ENCODE data around the gene RPS6KB2. TPM values are rescaled to one million over a fixed set of nuclear protein-coding genes. Genes with fewer than 3 reads are reported as not detected.

RPS6KB2 gene
- polyA plus RNA-seq, 1 donor: 40.3 TPM

GRCh38 chr11:67448220-67448609 is 19.9 kb downstream of the RPS6KB2 start:
- Histone ChIP-seq H3K9me3 (ENCODE audit: control insufficient read depth, low read depth, low read length) (no peaks in the 10 kb centered on the region), H3K36me3 (ENCODE audit: control insufficient read depth, insufficient read depth, low read length) (no peaks in the 10 kb centered on the region), H3K27ac (ENCODE audit: low read length) (no peak overlapping the region), H3K27me3 (ENCODE audit: control insufficient read depth, insufficient read depth, low read length) (no peaks in the 10 kb centered on the region), H3K4me3 (ENCODE audit: low read length) (no peak overlapping the region), H3K4me1 (ENCODE audit: control insufficient read depth, insufficient read depth, low read length) (peaks cover 17% of the 10 kb centered on the region)
- WGBS (ENCODE audit: insufficient coverage, low lambda C conversion rate): 80% methylated on average over 1 of the region's 7 CpGs
- no peak for DNase-seq

- H3K4me1 ChIP-seq (ENCODE audit: control insufficient read depth, insufficient read depth, low read length): peaks cover 14% of the 10 kb centered on the region
- no peaks in the 10 kb centered on the region for H3K9me3 ChIP-seq (ENCODE audit: control insufficient read depth, low read depth, low read length)
- no peaks in the 10 kb centered on the region for H3K27me3 ChIP-seq (ENCODE audit: control insufficient read depth, insufficient read depth, low read length)
- WGBS (ENCODE audit: insufficient coverage, low lambda C conversion rate): 53% methylated on average over 3 of the region's 9 CpGs
- DNase-seq: peak in 1 of 2 donors; percentile 57
- no peak overlapping the region for H3K27ac ChIP-seq (ENCODE audit: low read length)
- no peak overlapping the region for H3K4me3 ChIP-seq (ENCODE audit: low read length)
- no peaks in the 10 kb centered on the region for H3K36me3 ChIP-seq (ENCODE audit: control insufficient read depth, insufficient read depth, low read length)
These were observed 21.0 kb downstream of the RPS6KB2 start for GRCh38 chr11:67449116-67449844.

GRCh38 chr11:67450796-67451657 is 22.7 kb downstream of the RPS6KB2 start:
- Histone ChIP-seq H3K27ac (ENCODE audit: low read length) (no peak overlapping the region), H3K4me3 (ENCODE audit: low read length) (no peak overlapping the region), H3K27me3 (ENCODE audit: control insufficient read depth, insufficient read depth, low read length) (no peaks in the 10 kb centered on the region), H3K4me1 (ENCODE audit: control insufficient read depth, insufficient read depth, low read length) (peaks cover 7% of the 10 kb centered on the region), H3K36me3 (ENCODE audit: control insufficient read depth, insufficient read depth, low read length) (no peaks in the 10 kb centered on the region), H3K9me3 (ENCODE audit: control insufficient read depth, low read depth, low read length) (no peaks in the 10 kb centered on the region)
- WGBS (ENCODE audit: insufficient coverage, low lambda C conversion rate): no CpG with 5 or more reads among the region's 25 CpGs
- no peak for DNase-seq

GRCh38 chr11:67451658-67451976 is 23.3 kb downstream of the RPS6KB2 start:
- no CpG with 5 or more reads among the region's 14 CpGs for WGBS (ENCODE audit: insufficient coverage, low lambda C conversion rate)
- DNase-seq: no peak
- Histone ChIP-seq H3K36me3 (ENCODE audit: control insufficient read depth, insufficient read depth, low read length) (no peaks in the 10 kb centered on the region), H3K27me3 (ENCODE audit: control insufficient read depth, insufficient read depth, low read length) (no peaks in the 10 kb centered on the region), H3K4me3 (ENCODE audit: low read length) (no peak overlapping the region), H3K9me3 (ENCODE audit: control insufficient read depth, low read depth, low read length) (no peaks in the 10 kb centered on the region), H3K27ac (ENCODE audit: low read length) (no peak overlapping the region), H3K4me1 (ENCODE audit: control insufficient read depth, insufficient read depth, low read length) (peaks cover 7% of the 10 kb centered on the region)

- no peak within 1 kb of the TSS for H3K27ac ChIP-seq (ENCODE audit: low read length)
- H3K9me3 ChIP-seq (ENCODE audit: control insufficient read depth, low read depth, low read length): no peaks in the 10 kb centered on the region
- H3K4me3 ChIP-seq (ENCODE audit: low read length): no peak within 1 kb of the TSS
- H3K27me3 ChIP-seq (ENCODE audit: control insufficient read depth, insufficient read depth, low read length): no peaks in the 10 kb centered on the region
- peaks cover 7% of the 10 kb centered on the region for H3K4me1 ChIP-seq (ENCODE audit: control insufficient read depth, insufficient read depth, low read length)
- no peaks in the 10 kb centered on the region for H3K36me3 ChIP-seq (ENCODE audit: control insufficient read depth, insufficient read depth, low read length)
- WGBS (ENCODE audit: insufficient coverage, low lambda C conversion rate): no CpG with 5 or more reads among the region's 33 CpGs
- no peak for DNase-seq
These were observed 24.1 kb downstream of the RPS6KB2 start, which contains the start of gene GPR152 for GRCh38 chr11:67452141-67452952. Gene GPR152, minus strand, starts transcription at chr11:67452729. Its CDS starts 5 bp downstream, at chr11:67452724.

- H3K9me3 ChIP-seq (ENCODE audit: control insufficient read depth, low read depth, low read length): no peaks in the 10 kb centered on the region
- peaks cover 6% of the 10 kb centered on the region for H3K4me1 ChIP-seq (ENCODE audit: control insufficient read depth, insufficient read depth, low read length)
- H3K4me3 ChIP-seq (ENCODE audit: low read length): no peak overlapping the region
- no CpG with 5 or more reads among the region's 21 CpGs for WGBS (ENCODE audit: insufficient coverage, low lambda C conversion rate)
- no peak overlapping the region for H3K27ac ChIP-seq (ENCODE audit: low read length)
- H3K36me3 ChIP-seq (ENCODE audit: control insufficient read depth, insufficient read depth, low read length): no peaks in the 10 kb centered on the region
- no peaks in the 10 kb centered on the region for H3K27me3 ChIP-seq (ENCODE audit: control insufficient read depth, insufficient read depth, low read length)
- DNase-seq: no peak
These were observed 25.8 kb downstream of the RPS6KB2 start for GRCh38 chr11:67453816-67454732.

GRCh38 chr11:67455054-67455453 is 26.8 kb downstream of the RPS6KB2 start, which contains the start of gene CABP4:
Gene CABP4, plus strand, starts transcription at chr11:67455354. Its CDS starts 70 bp downstream, at chr11:67455424.
- no peak within 1 kb of the TSS for H3K27ac ChIP-seq (ENCODE audit: low read length)
- no peaks in the 10 kb centered on the region for H3K27me3 ChIP-seq (ENCODE audit: control insufficient read depth, insufficient read depth, low read length)
- DNase-seq: no peak
- H3K4me1 ChIP-seq (ENCODE audit: control insufficient read depth, insufficient read depth, low read length): no peaks in the 10 kb centered on the region
- H3K36me3 ChIP-seq (ENCODE audit: control insufficient read depth, insufficient read depth, low read length): no peaks in the 10 kb centered on the region
- no CpG with 5 or more reads among the region's 3 CpGs for WGBS (ENCODE audit: insufficient coverage, low lambda C conversion rate)
- no peak within 1 kb of the TSS for H3K4me3 ChIP-seq (ENCODE audit: low read length)
- no peaks in the 10 kb centered on the region for H3K9me3 ChIP-seq (ENCODE audit: control insufficient read depth, low read depth, low read length)

- no CpG with 5 or more reads among the region's 25 CpGs for WGBS (ENCODE audit: insufficient coverage, low lambda C conversion rate)
- DNase-seq: no peak
- no peaks in the 10 kb centered on the region for H3K36me3 ChIP-seq (ENCODE audit: control insufficient read depth, insufficient read depth, low read length)
- no peaks in the 10 kb centered on the region for H3K4me1 ChIP-seq (ENCODE audit: control insufficient read depth, insufficient read depth, low read length)
- no peak overlapping the region for H3K4me3 ChIP-seq (ENCODE audit: low read length)
- H3K27me3 ChIP-seq (ENCODE audit: control insufficient read depth, insufficient read depth, low read length): no peaks in the 10 kb centered on the region
- no peaks in the 10 kb centered on the region for H3K9me3 ChIP-seq (ENCODE audit: control insufficient read depth, low read depth, low read length)
- no peak overlapping the region for H3K27ac ChIP-seq (ENCODE audit: low read length)
These were observed 27.9 kb downstream of the RPS6KB2 start for GRCh38 chr11:67456068-67456705.

- no peak for DNase-seq
- no peak overlapping the region for H3K27ac ChIP-seq (ENCODE audit: low read length)
- H3K27me3 ChIP-seq (ENCODE audit: control insufficient read depth, insufficient read depth, low read length): no peaks in the 10 kb centered on the region
- no peaks in the 10 kb centered on the region for H3K9me3 ChIP-seq (ENCODE audit: control insufficient read depth, low read depth, low read length)
- H3K4me1 ChIP-seq (ENCODE audit: control insufficient read depth, insufficient read depth, low read length): no peaks in the 10 kb centered on the region
- no CpG with 5 or more reads among the region's 12 CpGs for WGBS (ENCODE audit: insufficient coverage, low lambda C conversion rate)
- H3K4me3 ChIP-seq (ENCODE audit: low read length): no peak overlapping the region
- H3K36me3 ChIP-seq (ENCODE audit: control insufficient read depth, insufficient read depth, low read length): no peaks in the 10 kb centered on the region
These were observed 29.2 kb downstream of the RPS6KB2 start for GRCh38 chr11:67457453-67457852.
